SK-N-DZ (cell line): ENCODE results near the gene PROZ.
"Not testable (repeated sequence)": the region's sequence is repeated elsewhere in the genome, so short reads cannot be mapped to it uniquely, and the experiment has no call there.

Experiments
- DNase-seq: peaks from one replicate; pipeline ENCODE4 v3.0.0-alpha.2; 2015; ENCODE audit warnings: low spot score

The PROZ gene

DNA sequence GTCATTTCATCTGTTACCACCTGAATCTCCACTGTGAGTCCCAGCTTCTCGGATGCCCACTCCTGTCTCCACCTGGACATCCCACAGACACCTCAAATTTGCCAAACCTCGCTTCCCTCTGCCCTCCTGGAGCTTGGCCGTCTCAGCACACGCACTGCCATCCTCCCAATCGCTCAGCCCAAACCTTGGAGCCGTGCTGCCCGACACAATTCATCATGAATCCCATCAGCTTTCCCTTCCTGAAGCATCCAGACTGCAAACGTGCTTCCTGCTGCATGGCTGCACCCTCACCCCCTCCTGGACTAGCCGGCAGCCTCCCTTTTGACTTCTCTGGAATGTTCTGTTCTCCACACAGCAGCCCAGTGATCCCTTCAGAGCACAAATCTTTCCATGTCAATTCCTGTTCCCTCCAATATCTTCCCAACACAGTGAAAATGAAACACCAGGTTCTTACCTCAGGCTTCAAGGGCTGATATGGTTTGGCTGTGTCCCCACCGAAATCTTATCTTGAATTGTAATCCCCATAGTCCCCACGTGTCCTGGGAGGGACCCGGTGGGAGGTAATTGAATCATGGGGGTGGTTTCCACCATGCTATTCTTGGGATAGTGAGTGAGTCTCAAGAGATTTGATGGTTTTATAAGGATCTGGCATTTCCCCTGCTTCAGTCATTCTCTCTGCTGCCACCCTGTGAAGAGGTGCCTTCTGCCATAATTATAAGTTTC, 1.1 kb upstream of the PROZ start:
- DNase-seq, result no peak

DNA sequence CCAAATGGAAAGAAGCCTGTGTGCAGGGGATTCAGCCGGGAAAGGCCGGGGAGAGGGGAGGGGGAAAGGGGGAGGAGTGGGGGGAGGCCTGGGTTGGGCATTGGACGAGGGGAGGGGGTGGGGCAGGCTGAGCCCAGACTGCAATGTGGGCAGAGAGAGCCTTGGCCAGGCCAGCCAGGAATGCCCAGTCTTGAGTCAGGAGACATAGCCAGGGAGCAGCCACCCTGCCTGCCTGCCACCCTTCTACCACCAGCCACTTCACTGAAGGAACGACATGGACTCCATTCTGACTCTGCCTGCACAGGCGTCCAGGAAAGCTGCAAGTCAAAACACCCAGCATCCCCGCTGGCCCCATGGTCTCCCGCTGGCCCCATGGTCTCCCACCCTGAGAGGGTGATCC, 498 bp downstream of the PROZ start:
- no peak for DNase-seq

DNA sequence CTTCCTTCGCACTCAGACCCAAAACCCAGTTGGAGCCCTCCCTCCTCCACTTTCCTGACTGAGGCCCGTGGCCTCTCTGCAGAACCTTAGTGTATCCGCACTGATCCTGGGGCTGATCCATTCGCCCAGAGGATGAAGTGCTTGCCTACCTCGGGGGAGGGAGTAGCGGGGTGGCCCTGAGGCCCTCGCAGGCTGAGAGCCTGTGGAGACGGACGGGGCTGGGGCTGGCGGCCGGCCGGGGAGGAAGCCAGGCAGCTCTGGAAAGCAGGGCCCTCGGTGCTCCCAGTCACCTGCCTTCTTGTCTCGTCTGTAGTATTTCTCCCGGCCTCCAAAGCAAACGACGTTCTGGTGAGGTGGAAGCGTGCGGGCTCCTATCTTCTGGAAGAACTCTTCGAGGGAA, 1.3 kb downstream of the PROZ start:
- no peak for DNase-seq

DNA sequence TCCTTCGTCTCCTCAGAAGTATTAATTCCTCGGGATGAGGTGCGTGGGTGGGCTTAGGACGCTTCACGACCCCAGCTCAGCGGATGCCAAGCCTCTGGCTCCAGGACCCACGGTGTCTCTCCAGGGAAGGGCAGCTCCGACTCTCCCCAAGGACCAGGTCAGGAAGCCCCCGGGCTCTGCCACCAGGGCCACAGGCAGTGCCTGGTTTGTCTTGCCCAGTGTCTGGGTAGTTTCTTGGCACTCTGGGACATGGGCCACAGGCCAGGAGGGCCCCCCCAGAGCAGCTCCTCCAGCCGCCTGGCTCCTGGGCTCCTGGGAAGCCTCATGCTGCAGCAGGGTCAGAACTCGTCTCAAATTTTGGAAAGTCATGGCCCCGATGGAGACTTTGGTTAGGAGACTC, 2.5 kb downstream of the PROZ start:
- DNase-seq, result no peak

DNA sequence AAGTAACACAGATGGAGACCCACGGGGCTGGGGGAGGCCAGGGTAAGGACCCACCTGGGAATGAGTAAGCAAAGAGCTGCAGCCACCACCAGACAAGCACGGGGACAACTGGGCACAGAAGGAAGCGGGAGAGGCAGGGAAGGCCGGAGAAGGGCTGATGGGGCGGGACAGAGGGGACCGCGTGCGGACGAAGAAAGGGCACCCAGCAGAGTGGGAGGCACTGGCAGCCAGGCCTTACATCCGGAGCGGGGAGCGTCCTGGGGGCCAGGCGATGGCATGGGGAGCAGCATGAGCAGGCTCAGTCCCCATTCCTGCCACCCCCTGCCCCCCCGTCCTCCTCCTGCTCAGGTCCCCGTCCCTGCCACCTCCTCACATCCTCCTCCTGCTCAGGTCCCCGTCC, 3.0 kb downstream of the PROZ start:
- DNase-seq, result no peak

DNA sequence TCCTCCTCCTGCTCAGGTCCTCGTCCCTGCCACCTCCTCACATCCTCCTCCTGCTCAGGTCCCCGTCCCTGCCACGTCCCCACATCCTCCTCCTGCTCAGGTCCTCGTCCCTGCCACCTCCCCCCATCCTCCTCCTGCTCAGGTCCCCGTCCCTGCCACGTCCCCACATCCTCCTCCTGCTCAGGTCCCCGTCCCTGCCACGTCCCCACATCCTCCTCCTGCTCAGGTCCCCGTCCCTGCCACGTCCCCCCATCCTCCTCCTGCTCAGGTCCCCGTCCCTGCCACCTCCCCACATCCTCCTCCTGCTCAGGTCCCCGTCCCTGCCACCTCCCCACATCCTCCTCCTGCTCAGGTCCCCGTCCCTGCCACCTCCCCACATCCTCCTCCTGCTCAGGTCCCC, 3.5 kb downstream of the PROZ start:
- not testable (repeated sequence) for DNase-seq

DNA sequence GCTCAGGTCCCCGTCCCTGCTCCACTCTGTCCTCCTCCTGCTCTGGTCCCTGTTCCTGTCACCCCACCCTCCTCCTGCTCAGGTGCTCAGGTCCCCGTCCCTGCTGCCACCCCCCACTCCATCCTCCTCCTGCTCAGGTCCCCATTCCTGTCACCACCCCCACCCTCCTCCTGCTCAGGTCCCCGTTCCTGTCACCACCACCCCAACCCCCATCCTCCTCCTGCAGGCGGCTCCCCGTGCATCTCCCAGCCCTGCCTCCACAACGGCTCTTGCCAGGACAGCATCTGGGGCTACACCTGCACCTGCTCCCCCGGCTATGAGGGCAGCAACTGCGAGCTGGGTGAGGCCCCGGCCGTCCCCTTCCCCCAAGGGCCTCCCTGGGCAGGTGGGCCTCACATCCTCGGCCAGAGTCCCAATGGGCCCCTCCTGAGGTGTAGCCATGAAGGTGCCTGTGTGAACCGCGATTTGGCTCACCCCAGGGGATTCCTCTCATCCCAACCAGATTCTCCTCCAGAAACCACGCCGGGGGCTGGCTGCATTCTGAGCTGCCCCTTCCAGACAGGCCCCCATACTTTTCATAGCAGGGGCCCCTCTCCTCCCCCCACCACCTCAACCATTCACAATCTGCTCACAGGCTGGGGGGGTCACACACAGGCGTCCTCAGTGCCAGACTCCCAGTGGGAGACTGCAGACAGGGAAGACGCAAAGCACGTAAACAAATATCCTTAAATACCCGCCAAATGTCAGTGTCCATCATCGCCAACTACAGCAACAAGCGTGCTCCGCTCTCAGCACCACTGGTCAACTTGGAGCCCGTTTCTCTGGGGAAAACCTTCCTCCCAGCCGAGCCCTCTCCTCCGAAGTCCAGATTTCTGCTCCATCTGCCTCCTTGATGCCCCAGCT, 4.6 kb downstream of the PROZ start:
- DNase-seq, result no peak

DNA sequence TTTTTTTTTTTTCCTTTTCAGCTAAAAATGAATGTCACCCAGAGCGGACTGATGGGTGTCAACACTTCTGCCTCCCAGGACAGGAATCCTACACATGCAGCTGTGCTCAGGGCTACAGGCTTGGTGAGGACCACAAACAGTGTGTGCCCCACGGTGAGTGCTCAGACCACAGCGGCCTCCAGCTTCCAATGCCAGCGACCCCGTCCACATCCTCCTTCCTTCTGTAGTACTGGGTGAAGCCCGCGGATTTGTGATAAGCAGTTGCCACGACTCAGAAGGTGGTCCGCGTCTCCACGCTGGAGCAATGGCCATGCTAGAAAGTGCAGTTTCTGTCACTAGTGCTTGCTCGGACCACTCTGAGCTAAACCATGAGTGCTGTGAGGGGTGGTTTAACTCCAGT, 6.0 kb downstream of the PROZ start:
- no peak for DNase-seq

DNA sequence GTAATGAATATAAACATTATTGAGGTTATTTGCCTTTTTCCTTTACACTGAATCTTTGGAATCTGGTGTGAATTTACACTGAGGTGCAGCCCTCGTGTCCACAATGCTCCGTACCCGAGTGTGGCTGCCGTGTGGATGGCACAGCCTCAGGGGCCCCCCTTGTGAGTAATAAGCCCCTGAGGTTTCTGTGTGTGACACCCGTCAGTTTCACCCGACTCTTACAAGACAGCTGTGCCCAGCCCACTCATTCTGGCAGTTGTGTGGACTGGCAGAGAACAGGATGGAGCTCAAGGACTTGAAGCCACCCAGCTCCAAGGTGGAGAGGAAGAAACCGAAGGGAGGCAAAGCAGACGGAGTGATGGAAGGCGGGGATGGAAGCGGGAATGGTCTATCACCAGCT, 7.8 kb downstream of the PROZ start:
- DNase-seq, result no peak

DNA sequence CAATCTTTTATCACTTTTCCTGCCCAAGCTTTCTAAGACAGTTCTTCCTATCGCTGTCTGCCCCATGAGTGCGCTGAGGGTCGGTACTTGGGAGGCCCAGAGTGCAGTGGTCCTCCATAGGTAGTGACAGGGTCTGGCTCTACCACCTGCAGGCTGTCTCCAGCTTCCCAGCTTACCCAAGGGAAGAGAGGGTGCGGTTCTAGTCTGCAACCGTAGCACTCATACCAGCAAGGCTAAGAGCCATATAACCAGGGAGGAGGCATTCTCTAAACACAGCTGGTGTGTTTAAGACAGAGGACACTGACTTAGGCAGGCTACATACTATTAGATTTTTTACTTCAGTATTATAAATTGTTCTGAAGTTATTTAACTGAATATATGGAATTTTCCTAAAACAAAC, 8.2 kb downstream of the PROZ start:
- no peak for DNase-seq

DNA sequence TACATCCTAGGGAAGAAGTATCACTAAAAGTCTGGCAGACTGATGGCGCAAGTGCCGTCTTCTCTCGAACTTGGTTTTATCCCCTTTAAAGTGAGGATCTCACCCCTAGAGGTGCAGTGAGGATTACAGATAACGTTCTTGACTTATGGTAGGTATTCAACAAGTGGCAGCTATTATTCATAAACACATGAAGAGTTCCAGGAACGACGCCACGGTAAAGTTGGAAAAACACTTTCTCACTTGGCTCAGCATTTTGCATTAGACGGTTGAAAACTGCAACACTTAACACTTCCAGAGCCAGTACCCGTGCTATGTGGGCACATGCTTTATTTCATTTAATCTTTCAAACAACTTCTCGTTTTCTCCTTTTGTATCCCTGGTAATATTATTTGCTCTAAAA, 8.7 kb downstream of the PROZ start:
- DNase-seq, result no peak

DNA sequence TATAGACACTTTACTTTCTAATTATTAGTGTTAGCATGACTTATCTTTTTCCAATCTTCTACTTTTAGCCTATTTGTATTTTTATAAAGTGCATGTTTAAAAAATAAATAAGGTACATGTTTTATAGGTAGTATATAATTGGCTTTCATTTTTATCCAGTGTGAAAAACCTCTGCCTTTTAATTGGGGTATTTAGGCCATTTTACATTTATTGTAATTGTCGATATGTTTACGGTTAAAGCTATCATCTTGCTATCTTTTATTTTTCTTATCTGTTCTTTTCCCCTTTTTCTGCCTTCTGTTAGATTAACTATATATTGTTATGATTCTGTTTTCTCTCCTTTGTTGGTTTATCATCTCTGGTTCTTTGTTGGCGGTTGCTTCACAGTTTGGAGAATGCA, 9.1 kb downstream of the PROZ start:
- DNase-seq, result no peak

DNA sequence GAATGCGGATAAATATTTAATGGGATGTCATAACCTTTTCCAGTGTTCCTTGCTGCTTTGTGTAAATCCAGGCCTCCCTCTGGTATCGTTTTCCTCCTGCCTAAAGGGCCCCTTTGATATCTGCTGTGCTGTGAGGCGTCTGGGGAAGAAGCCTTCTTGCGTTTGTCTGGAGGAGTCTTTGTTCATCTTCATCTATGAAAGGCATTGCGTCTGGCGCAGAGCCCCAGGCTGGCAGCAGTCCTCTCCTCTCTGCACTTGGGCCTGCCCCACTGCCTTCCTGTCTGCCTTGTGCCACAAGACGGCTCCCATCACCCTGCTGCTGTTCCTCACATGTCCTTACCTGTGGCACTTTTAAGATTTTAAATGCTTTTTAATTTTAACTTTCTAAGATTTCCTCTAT, 9.8 kb downstream of the PROZ start:
- DNase-seq, result no peak

DNA sequence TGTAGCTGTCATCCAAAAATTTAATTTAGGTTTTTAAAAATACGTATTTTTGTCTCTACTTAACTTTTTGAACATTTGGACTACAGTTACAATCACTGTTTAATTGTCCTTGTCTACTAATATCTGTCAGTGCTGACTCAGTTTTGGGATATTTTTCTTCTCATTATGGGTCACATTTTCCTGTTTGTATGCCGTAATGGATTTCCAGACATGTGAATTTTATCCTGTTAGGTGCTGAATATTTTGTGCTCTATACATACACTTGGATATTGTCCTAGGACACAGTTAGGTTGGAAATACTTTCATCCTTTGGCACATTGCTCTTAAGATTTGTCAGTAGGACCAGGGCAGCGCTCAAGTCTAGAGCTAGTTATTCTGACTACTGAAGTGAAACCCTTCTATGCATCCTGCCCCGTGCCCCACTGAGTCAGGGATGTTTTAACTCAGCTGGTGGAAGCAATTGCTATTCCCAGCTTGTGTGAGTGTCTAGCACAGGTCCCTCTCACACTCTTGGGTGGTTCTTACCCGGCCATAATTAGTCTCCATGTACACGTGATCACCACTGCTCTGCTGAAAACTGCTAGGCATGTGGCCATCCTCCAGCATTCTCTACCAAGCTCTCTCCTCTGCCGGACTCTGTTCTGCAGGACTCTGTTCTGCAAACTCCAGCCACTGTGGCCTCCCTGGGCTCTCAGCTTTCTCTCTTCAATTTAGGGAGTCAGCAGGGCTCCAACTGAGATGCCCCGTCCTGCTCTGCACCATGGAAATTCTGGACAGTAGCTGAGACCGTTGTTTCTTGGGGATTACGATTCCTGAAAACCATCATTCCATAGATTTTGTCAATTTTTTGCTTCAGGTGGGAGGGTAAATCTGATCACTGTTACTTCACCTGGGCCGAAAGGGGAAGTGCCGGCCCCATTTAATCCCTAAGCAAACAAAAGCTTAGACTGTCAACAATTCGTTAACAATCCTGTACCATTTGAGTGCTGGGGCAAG, 11.1 kb downstream of the PROZ start:
- DNase-seq, result no peak

DNA sequence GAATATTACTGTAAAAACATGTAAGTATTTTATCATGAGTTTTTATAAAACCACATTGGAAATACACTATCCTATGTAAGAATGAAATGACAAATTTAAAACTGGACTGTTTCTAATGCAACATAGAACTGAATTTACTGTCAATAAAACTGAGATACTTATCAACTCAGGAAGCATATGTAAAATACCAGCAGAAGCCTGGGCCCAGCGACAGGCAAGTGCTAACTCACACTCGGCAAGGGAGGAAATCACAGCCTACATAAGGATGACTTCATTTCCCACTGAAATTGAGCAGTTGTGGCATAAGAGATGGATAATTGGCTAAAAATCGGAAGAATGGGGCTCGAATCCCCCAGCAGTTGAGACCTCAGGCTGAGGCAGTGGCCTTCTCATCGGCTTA, 12.1 kb downstream of the PROZ start:
- DNase-seq, result no peak

DNA sequence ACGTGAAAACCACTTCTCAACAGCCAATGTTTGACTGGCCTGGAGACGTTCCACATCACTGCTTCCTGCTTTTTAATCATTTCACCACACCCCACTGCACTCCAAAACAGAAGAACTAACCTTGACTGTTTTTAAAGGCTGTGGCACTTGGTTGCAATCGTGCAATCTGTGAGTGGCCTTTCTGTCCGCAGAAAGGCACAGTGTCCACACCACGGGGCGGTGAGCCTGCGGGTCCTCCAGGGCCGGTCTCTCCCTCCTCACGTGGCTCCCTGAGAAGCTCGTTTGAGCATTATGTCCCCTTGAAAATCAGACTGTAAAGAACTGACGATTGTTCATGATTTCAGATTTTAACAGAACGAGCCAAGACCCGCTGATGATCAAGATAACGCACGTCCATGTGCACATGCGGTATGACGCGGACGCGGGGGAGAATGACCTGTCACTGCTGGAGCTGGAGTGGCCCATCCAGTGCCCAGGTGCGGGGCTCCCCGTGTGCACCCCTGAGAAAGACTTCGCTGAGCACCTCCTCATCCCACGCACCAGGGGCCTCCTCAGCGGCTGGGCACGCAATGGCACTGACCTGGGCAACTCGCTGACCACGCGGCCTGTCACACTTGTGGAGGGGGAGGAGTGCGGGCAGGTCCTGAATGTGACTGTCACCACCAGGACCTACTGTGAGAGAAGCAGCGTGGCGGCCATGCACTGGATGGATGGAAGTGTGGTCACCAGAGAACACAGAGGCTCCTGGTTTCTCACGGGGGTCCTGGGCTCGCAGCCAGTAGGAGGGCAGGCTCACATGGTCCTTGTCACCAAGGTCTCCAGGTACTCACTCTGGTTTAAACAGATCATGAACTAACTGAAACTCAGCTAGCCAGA, 13.0 kb downstream of the PROZ start:
- no peak for DNase-seq

DNA sequence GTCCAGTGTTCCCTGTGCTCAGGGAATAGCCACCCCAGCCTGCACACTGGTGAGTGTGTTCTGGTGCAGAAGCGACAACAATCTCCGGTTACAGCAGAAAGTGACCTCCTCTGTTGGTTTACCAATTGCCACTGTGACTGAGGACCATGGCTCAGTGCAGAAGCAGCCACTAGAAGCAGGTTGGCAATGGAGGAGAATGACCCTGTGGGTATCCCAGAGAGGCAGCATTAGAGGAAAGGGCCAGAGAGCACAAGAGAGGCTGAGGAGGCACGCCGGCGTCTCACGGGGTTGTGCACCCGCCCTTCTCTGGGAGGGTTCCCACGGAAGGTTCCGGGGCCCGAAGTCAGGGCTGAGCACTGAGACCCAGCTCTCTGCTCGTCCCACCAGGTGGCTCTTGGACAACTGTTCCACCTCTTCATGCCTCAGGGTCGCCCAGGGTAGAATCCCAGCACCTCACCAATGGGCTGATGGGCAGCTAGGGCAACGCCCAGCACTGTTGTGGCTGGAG, 14.0 kb downstream of the PROZ start:
- DNase-seq, result no peak

DNA sequence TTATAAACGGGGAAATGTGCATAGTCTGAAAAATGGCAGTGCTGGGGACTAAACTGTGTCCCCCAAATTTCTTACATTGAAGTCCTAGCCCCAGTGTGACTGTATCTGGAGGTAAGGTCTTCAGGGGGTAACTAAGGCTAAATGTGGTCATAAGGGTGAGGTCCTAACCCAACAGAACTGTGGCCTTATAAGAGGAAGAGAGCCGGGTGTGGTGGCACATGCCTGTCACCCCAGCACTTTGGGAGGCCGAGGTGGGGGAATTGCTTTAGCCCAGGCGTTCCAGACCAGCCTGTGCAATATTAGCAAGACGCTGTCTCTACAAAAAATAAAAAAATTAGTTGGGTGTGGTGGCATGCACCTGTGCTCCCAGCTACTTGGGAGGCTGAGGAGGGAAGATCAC, 17.8 kb downstream of the PROZ start:
- DNase-seq, result no peak

DNA sequence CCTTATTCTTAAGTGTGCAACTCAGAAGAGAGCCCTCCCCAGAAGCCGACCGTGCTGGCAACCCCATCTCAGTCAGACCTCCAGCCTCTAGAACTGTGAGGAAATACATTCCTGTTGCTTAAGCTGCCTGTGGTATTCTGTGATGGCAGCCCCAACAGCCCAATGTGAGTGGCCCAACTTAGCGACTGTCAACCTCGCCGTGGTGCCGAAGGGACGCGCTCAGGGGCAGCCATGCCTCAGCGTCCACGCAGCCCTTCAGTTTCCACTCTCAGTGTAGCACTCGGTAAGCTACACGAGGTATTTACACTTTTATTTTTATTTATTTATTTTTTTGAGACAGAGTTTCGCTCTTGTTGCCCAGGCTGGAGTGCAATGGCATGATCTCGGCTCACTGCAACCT, 18.4 kb downstream of the PROZ start:
- DNase-seq, result no peak

DNA sequence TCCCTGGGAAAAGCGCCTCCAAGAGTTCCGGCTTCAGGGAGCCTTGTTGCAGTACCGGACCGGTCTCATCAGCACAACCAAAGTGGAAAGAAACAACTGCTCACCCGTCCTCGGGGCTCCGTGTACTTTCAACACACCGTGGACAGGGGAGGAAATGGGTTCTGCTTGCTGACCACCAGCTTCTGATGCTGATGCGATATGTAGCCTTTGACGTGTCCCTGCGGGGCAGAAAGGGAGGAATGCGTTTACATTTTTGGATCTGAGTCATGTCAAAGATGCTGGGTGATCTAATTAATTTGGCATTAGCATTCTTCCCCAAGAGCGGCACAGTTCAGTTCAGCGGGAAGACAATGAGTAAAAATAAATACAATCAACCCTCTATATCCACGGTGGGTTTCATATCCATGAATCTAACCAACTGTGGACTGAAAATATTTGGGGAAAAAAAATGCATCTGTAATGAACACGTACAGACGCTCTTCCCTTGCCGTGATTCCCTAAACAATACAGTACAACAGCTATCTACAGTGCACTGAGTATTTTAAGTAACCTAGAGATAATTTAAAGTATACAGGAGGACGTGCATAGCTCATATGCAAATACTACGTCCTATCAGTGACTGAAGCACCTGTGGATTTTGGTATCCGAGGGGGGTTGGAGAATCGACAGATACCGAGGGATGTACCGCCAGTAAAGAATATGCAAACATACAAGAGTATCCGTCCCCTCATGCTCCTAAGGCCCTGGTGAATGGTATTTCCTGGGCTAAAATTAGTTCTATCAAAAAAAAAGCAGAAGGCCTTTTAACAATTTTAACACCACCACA, 19.8 kb downstream of the PROZ start:
- no peak for DNase-seq
